ENCODE results near the gene LDLRAD4. TPM values are rescaled to one million over a fixed set of nuclear protein-coding genes. Genes with fewer than 3 reads are reported as not detected.

The LDLRAD4 gene
- total RNA-seq, 1 experiment from 2014 or later, result 3.6 TPM

DNA sequence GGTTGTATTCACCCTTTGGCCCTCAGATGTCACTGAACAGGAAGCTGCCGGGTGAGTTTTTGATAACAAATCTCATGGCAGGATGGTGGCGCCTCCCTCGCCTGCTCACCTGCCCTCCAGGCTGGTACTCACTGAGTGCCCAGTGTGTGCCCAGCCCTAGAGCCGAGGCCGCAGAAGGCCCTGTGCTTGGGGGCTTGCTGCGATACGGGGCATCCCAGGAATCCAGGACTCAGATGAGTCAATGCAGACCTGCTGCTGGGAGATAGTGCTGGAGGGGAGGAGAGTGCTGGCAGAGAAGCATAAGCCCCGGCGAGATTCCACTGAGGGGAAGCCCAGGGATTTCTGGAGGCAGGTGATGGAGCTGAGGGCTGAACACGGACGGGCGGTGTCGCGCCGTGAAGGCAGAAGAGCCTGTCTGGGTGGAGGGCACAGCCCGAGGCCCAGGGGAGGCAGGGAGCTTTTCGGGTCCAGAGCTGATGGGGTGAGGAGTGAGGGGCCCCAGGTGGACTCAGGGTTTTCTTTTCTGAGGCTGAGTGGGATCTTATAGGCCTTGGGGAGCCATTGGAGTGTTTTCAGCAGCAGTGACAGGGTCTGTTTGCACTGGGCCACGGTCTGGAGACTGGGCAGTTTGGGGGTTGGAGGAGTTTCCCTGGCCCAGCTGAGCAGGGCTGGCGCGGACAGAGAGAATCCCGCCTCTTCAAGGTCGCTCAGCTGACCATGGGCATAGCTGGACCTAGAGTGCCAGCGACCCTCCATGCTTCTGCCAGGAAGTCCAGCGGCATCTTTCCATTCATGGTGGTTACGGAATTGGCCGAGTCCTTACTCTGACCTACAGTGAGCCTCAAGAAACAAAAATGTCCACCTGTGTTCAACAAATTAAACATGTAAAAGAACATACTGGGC is 35.5 kb downstream of the LDLRAD4 start:
- Histone ChIP-seq H3K36me3 (ENCODE audit: insufficient read depth, low read length, poor library complexity, severe bottlenecking) (no peaks in the 10 kb centered on the region), H3K4me3 (ENCODE audit: low read depth, low read length, poor library complexity, severe bottlenecking) (no peak overlapping the region), H3K9me3 (ENCODE audit: low read depth, low read length, poor library complexity, severe bottlenecking) (no peaks in the 10 kb centered on the region), H3K27me3 (replicated peaks; ENCODE audit: insufficient read depth, low read depth, low read length, poor library complexity) (peaks cover 78% of the 10 kb centered on the region), H3K27ac (ENCODE audit: low read depth, low read length, poor library complexity, severe bottlenecking) (no peak overlapping the region), H3K4me1 (ENCODE audit: insufficient read depth, low read length, poor library complexity, severe bottlenecking) (peaks cover 9% of the 10 kb centered on the region)
- TF ChIP-seq EZH2 (IDR thresholded peaks at IDR 0.05; ENCODE audit: borderline replicate concordance, low read depth, low read length, poor library complexity, severe bottlenecking) (no peak), CTCF (conservative IDR thresholded peaks at IDR 0.05; ENCODE audit: low read depth, low read length) (no peak)
- ChIA-PET POLR2A (ENCODE audit: low non-redundant PET) (no interaction called here), CTCF (no interaction called here)
- intact Hi-C loops (cut with micrococcal nuclease; ENCODE audit: unreplicated experiment), result no loop called here
- no TSS peak for BruUV-seq (replicated peaks)
- DNase-seq (ENCODE audit: low spot score), result no peak

GRCh38 chr18:13254971-13255927 is 36.7 kb downstream of the LDLRAD4 start:
- BruUV-seq (replicated peaks), result no TSS peak
- no peaks in the 10 kb centered on the region for H3K36me3 ChIP-seq (ENCODE audit: insufficient read depth, low read length, poor library complexity, severe bottlenecking)
- intact Hi-C loops (cut with micrococcal nuclease; ENCODE audit: unreplicated experiment), result no loop called here
- no peak overlapping the region for H3K4me3 ChIP-seq (ENCODE audit: low read depth, low read length, poor library complexity, severe bottlenecking)
- H3K27me3 ChIP-seq (replicated peaks; ENCODE audit: insufficient read depth, low read depth, low read length, poor library complexity), result peaks cover 70% of the 10 kb centered on the region
- no peak for TF ChIP-seq EZH2 (IDR thresholded peaks at IDR 0.05; ENCODE audit: borderline replicate concordance, low read depth, low read length, poor library complexity, severe bottlenecking)
- TF ChIP-seq CTCF (conservative IDR thresholded peaks at IDR 0.05; ENCODE audit: low read depth, low read length), result no peak
- DNase-seq (ENCODE audit: low spot score), result no peak
- peaks cover 15% of the 10 kb centered on the region for H3K4me1 ChIP-seq (ENCODE audit: insufficient read depth, low read length, poor library complexity, severe bottlenecking)
- no peaks in the 10 kb centered on the region for H3K9me3 ChIP-seq (ENCODE audit: low read depth, low read length, poor library complexity, severe bottlenecking)
- ChIA-PET POLR2A (ENCODE audit: low non-redundant PET) (interaction anchor here (0.8 kb wide), 1 partner anchor 17 kb away, joined by 3 read pairs; no protein-coding TSS in a partner anchor), CTCF (interaction anchor here (0.7 kb wide), 1 partner anchor 49 kb away, joined by 8 read pairs; no protein-coding TSS in a partner anchor)
- H3K27ac ChIP-seq (ENCODE audit: low read depth, low read length, poor library complexity, severe bottlenecking), result no peak overlapping the region

All from A673 (cell line).